Muscle layer of duodenum (tissue), 2 donors: ENCODE measurements around the gene EIF4G1.

Source experiments
- H3K27ac ChIP-seq: one replicate; pipeline ENCODE4 v1.7.0; 2013; ENCODE audit warnings: mild to moderate bottlenecking, low read length
- H3K27me3 ChIP-seq: one replicate; pipeline ENCODE4 v1.7.0; 2013; ENCODE audit warnings: low read depth, mild to moderate bottlenecking, control low read depth, low read length
- H3K36me3 ChIP-seq, 2 donors: one replicate each; pipeline ENCODE4 v1.7.0; 2013; ENCODE audit warnings: low read length in 2 of 2, control low read depth in 1 of 2, mild to moderate bottlenecking in 1 of 2; ENCODE audit not compliant: insufficient read depth in 2 of 2, control insufficient read depth in 1 of 2
- H3K4me1 ChIP-seq, 2 donors: one replicate each; pipeline ENCODE4 v1.7.0; 2013; ENCODE audit warnings: low read length in 2 of 2, mild to moderate bottlenecking in 2 of 2, control low read depth in 1 of 2, moderate library complexity in 1 of 2; ENCODE audit not compliant: insufficient read depth in 2 of 2, control insufficient read depth in 1 of 2
- H3K4me3 ChIP-seq, 2 donors: one replicate each; pipeline ENCODE4 v1.7.0; 2013; ENCODE audit warnings: low read length in 2 of 2, low read depth in 1 of 2, mild to moderate bottlenecking in 1 of 2
- H3K9me3 ChIP-seq, 2 donors: one replicate each; pipeline ENCODE4 v1.7.0; 2013; ENCODE audit warnings: low read length in 2 of 2, control low read depth in 1 of 2, mild to moderate bottlenecking in 1 of 2; ENCODE audit not compliant: control insufficient read depth in 1 of 2
- donor health status: healthy.

EIF4G1 gene

GRCh38 chr3:184383033-184383740, 68.8 kb downstream of the EIF4G1 start:
- Histone ChIP-seq H3K4me1 (peaks cover 0 to 13% of the 10 kb centered on the region in 2 donors), H3K36me3 (peaks cover 0 to 6% of the 10 kb centered on the region in 2 donors), H3K27ac (no peak overlapping the region), H3K4me3 (no peak overlapping the region), H3K27me3 (peaks cover 8% of the 10 kb centered on the region), H3K9me3 (no peaks in the 10 kb centered on the region)

GRCh38 chr3:184384342-184384741, 69.9 kb downstream of the EIF4G1 start:
- peaks cover 0 to 6% of the 10 kb centered on the region in 2 donors for H3K36me3 ChIP-seq
- H3K4me3 ChIP-seq, result no peak overlapping the region
- H3K27ac ChIP-seq, result no peak overlapping the region

More at GRCh38 chr3:184384342-184384741, 69.9 kb downstream of the EIF4G1 start:
- Histone ChIP-seq H3K9me3 (no peaks in the 10 kb centered on the region), H3K27me3 (peaks cover 8% of the 10 kb centered on the region), H3K4me1 (peaks cover 0 to 13% of the 10 kb centered on the region in 2 donors)
